Tibial nerve (tissue), 4 donors: ENCODE data around the gene TESK2. TPM values are rescaled to one million over a fixed set of nuclear protein-coding genes. Genes with fewer than 3 reads are reported as not detected.

Experiments
- DNase-seq, 2 donors: peaks; one replicate each; pipeline ENCODE4 v3.0.0-alpha.2; 2019; ENCODE audit warnings: low spot score in 2 of 2
- H3K27ac ChIP-seq, 4 donors: fragments of 200-600 bp; sonication (generic) in 3 of 4; one replicate each; pipeline ENCODE4 v1.5.1; 2017 to 2019; ENCODE audit warnings: mild to moderate bottlenecking in 1 of 4
- H3K27me3 ChIP-seq, 2 donors: fragments of 200-600 bp; sonication (generic) in 1 of 2; one replicate each; pipeline versions ENCODE4 v1.5.1 to v1.6.0; 2017 to 2019
- H3K36me3 ChIP-seq, 3 donors: fragments of 200-600 bp; sonication (generic); one replicate each; pipeline ENCODE4 v1.5.1; 2018 to 2019
- H3K4me1 ChIP-seq, 4 donors: fragments of 200-600 bp; sonication (generic) in 3 of 4; one replicate each; pipeline ENCODE4 v1.5.1; 2017 to 2019
- H3K4me3 ChIP-seq, 4 donors: fragments of 200-600 bp; sonication (generic) in 3 of 4; one replicate each; pipeline ENCODE4 v1.5.1; 2017 to 2019; ENCODE audit warnings: mild to moderate bottlenecking in 1 of 4, moderate library complexity in 1 of 4
- H3K9me3 ChIP-seq, 4 donors: fragments of 200-600 bp; sonication (generic) in 3 of 4; one replicate each; pipeline ENCODE4 v1.5.1; 2017 to 2019
- CTCF ChIP-seq, 5 experiments: fragments of 200-600 bp in 3 of 5; fragments of 450-650 bp in 2 of 5; sonication (generic) in 3 of 5; IDR thresholded peaks; one replicate each; pipeline ENCODE4 v1.5.1; 2016 to 2019; ENCODE audit warnings: antibody characterized with exemption in 5 of 5, mild to moderate bottlenecking in 3 of 5, moderate library complexity in 2 of 5
- EP300 ChIP-seq, 2 donors: sonication (generic); formaldehyde crosslinking; IDR thresholded peaks; one replicate each; pipeline ENCODE4 v1.6.1; 2017; ENCODE audit warnings: antibody characterized with exemption in 2 of 2, mild to moderate bottlenecking in 1 of 2
- POLR2A ChIP-seq, 2 donors: fragments of 450-650 bp; IDR thresholded peaks; one replicate each; pipeline ENCODE4 v1.6.1; 2017; ENCODE audit warnings: antibody characterized with exemption in 2 of 2, mild to moderate bottlenecking in 2 of 2, moderate library complexity in 2 of 2
- WGBS, 2 donors: methylation state at CpG; one replicate each; pipeline ENCODE4 v1.1.5; 2018; 5-methylcytosine and 5-hydroxymethylcytosine counted together
- total RNA-seq, 4 donors: library from RNA; depleted of rRNA; stranded (reverse); fragments of >200 nt; gene quantifications; one replicate each; pipeline ENCODE4 v1.1.0, GENCODE V29; 2016

Gene TESK2
- total RNA-seq, 4 donors from 2014 or later = 3.9 to 11.7 (median 8.5) TPM

GRCh38 chr1:45405636-45406035, 85.3 kb downstream of the TESK2 start:
- H3K9me3 ChIP-seq = no peaks in the 10 kb centered on the region
- no peaks in the 10 kb centered on the region for H3K4me1 ChIP-seq
- TF ChIP-seq POLR2A (IDR thresholded peaks at IDR 0.05) = no peak
- no peak for TF ChIP-seq EP300 (IDR thresholded peaks at IDR 0.05)
- TF ChIP-seq CTCF (IDR thresholded peaks at IDR 0.05) = no peak
- no peak overlapping the region for H3K27ac ChIP-seq
- DNase-seq = no peak
- WGBS, 2 donors = 87 to 96% methylated on average over 2 of the region's 2 CpGs
- H3K4me3 ChIP-seq = no peak overlapping the region
- no peaks in the 10 kb centered on the region for H3K36me3 ChIP-seq
- no peaks in the 10 kb centered on the region for H3K27me3 ChIP-seq

- no peaks in the 10 kb centered on the region for H3K9me3 ChIP-seq
- no peak overlapping the region for H3K4me3 ChIP-seq
- no peaks in the 10 kb centered on the region for H3K36me3 ChIP-seq
- no peak overlapping the region for H3K27ac ChIP-seq
- no peak for TF ChIP-seq CTCF (IDR thresholded peaks at IDR 0.05)
- TF ChIP-seq EP300 (IDR thresholded peaks at IDR 0.05) = no peak
- TF ChIP-seq POLR2A (IDR thresholded peaks at IDR 0.05) = no peak
- 38 to 50% methylated on average over 1 of the region's 1 CpG for WGBS, 2 donors
- DNase-seq = no peak
- no peaks in the 10 kb centered on the region for H3K4me1 ChIP-seq
- no peaks in the 10 kb centered on the region for H3K27me3 ChIP-seq
Measured at GRCh38 chr1:45403718-45404117, 87.2 kb downstream of the TESK2 start.

- Histone ChIP-seq H3K36me3 (no peaks in the 10 kb centered on the region), H3K4me3 (no peak overlapping the region), H3K4me1 (no peaks in the 10 kb centered on the region), H3K27me3 (no peaks in the 10 kb centered on the region), H3K9me3 (no peaks in the 10 kb centered on the region), H3K27ac (no peak overlapping the region)
- WGBS, 2 donors = 66% methylated on average over 3 of the region's 3 CpGs
- TF ChIP-seq CTCF (IDR thresholded peaks at IDR 0.05) = no peak
- no peak for TF ChIP-seq EP300 (IDR thresholded peaks at IDR 0.05)
- TF ChIP-seq POLR2A (IDR thresholded peaks at IDR 0.05) = no peak
- no peak for DNase-seq
Measured at GRCh38 chr1:45403298-45403697, 87.7 kb downstream of the TESK2 start.

- Histone ChIP-seq H3K36me3 (no peaks in the 10 kb centered on the region), H3K4me1 (no peaks in the 10 kb centered on the region), H3K27ac (no peak overlapping the region), H3K27me3 (no peaks in the 10 kb centered on the region), H3K9me3 (no peaks in the 10 kb centered on the region), H3K4me3 (no peak overlapping the region)
- no peak for DNase-seq
- WGBS, 2 donors = 78 to 88% methylated on average over 2 of the region's 2 CpGs
- TF ChIP-seq POLR2A (IDR thresholded peaks at IDR 0.05) (no peak), EP300 (IDR thresholded peaks at IDR 0.05) (no peak), CTCF (IDR thresholded peaks at IDR 0.05) (no peak)
Measured at GRCh38 chr1:45401524-45401923, 89.4 kb downstream of the TESK2 start.

- Histone ChIP-seq H3K4me3 (no peak overlapping the region), H3K36me3 (no peaks in the 10 kb centered on the region), H3K27me3 (no peaks in the 10 kb centered on the region), H3K9me3 (no peaks in the 10 kb centered on the region), H3K4me1 (no peaks in the 10 kb centered on the region), H3K27ac (no peak overlapping the region)
- no peak for DNase-seq
- WGBS, 2 donors = 58 to 62% methylated on average over 3 of the region's 3 CpGs
- no peak for TF ChIP-seq EP300 (IDR thresholded peaks at IDR 0.05)
- TF ChIP-seq POLR2A (IDR thresholded peaks at IDR 0.05) = no peak
- TF ChIP-seq CTCF (IDR thresholded peaks at IDR 0.05) = no peak
Measured at GRCh38 chr1:45400049-45400448, 90.9 kb downstream of the TESK2 start.
